OCI-LY3 (cell line): ENCODE data around the gene FAM50A.

Source experiments
- CTCF ChIP-seq: fragments of 200-600, 300-600 bp; sonication (generic); IDR thresholded peaks from 2 replicates; pipeline ENCODE4 v1.5.1; 2014; ENCODE audit warnings: antibody characterized with exemption, low read length, low read depth
- EZH2phosphoT487 ChIP-seq: fragments of 200-600 bp; shearing (Covaris generic); IDR thresholded peaks from 2 replicates; pipeline ENCODE4 v1.6.1; 2018; ENCODE audit warnings: antibody characterized with exemption, mixed run types, low read depth

- TF ChIP-seq EZH2phosphoT487 (no peak), CTCF (peak; percentile 28; the same call in 1 of the 2 replicates)
These were observed 15.5 kb upstream of the FAM50A start, which contains the start of gene ATP6AP1 for GRCh38 chrX:154428176-154429171.
